Measurements from ENCODE around the gene ANKRD39. TPM values are rescaled to one million over a fixed set of nuclear protein-coding genes. Genes with fewer than 3 reads are reported as not detected.

Gene ANKRD39
- total and polyA plus RNA-seq, 3 donors from 2014 or later = 8.9 to 16.4 (median 13.9) TPM

GRCh38 chr2:96804986-96805385 lies 52.8 kb downstream of the ANKRD39 start:
- no peak for DNase-seq
- H3K4me3 ChIP-seq = no peak overlapping the region
- no peaks in the 10 kb centered on the region for H3K36me3 ChIP-seq (ENCODE audit: low read depth, missing control alignments)
- no peaks in the 10 kb centered on the region for H3K27me3 ChIP-seq
- peaks cover 4% of the 10 kb centered on the region for H3K4me1 ChIP-seq
- H3K27ac ChIP-seq = no peak overlapping the region
- intact Hi-C loops (cut with DNase I; ENCODE audit: low total_unique reads) = no loop called here
- H3K9me3 ChIP-seq = no peaks in the 10 kb centered on the region
- no peak for TF ChIP-seq CTCF (IDR thresholded peaks at IDR 0.05)
- TF ChIP-seq POLR2A (IDR thresholded peaks at IDR 0.05) = no peak

GRCh38 chr2:96802721-96803120 lies 55.1 kb downstream of the ANKRD39 start:
- no peak for DNase-seq
- intact Hi-C loops (cut with DNase I; ENCODE audit: low total_unique reads) = no loop called here

GRCh38 chr2:96801786-96802595 lies 55.8 kb downstream of the ANKRD39 start:
- no peak overlapping the region for H3K27ac ChIP-seq
- no peaks in the 10 kb centered on the region for H3K4me1 ChIP-seq
- WGBS, 2 donors = 89% methylated on average over 8 to 10 of the region's 10 CpGs
- no peak for DNase-seq
- no peaks in the 10 kb centered on the region for H3K9me3 ChIP-seq
- TF ChIP-seq POLR2A (IDR thresholded peaks at IDR 0.05) (no peak), CTCF (IDR thresholded peaks at IDR 0.05) (no peak)
- H3K27me3 ChIP-seq = no peaks in the 10 kb centered on the region
- no peak overlapping the region for H3K4me3 ChIP-seq
- no peaks in the 10 kb centered on the region for H3K36me3 ChIP-seq (ENCODE audit: low read depth, missing control alignments)
- intact Hi-C loops (cut with DNase I; ENCODE audit: low total_unique reads) = no loop called here

More at GRCh38 chr2:96802721-96803120, 55.1 kb downstream of the ANKRD39 start:
- H3K4me3 ChIP-seq = no peak overlapping the region
- TF ChIP-seq POLR2A (IDR thresholded peaks at IDR 0.05) (no peak), CTCF (IDR thresholded peaks at IDR 0.05) (no peak)
- no peak overlapping the region for H3K27ac ChIP-seq
- 93 to 96% methylated on average over 7 of the region's 7 CpGs for WGBS, 2 donors
- no peaks in the 10 kb centered on the region for H3K36me3 ChIP-seq (ENCODE audit: low read depth, missing control alignments)
- no peaks in the 10 kb centered on the region for H3K27me3 ChIP-seq
- H3K9me3 ChIP-seq = no peaks in the 10 kb centered on the region
- no peaks in the 10 kb centered on the region for H3K4me1 ChIP-seq

GRCh38 chr2:96801005-96801785 lies 56.6 kb downstream of the ANKRD39 start:
- H3K27me3 ChIP-seq = no peaks in the 10 kb centered on the region
- no peak overlapping the region for H3K27ac ChIP-seq
- TF ChIP-seq POLR2A (IDR thresholded peaks at IDR 0.05) = no peak
- peak; percentile 31 to 66 (median 55) for TF ChIP-seq CTCF (IDR thresholded peaks at IDR 0.05)
- WGBS, 2 donors = 57 to 65% methylated on average over 14 to 15 of the region's 15 CpGs
- intact Hi-C loops (cut with DNase I; ENCODE audit: low total_unique reads) = no loop called here
- H3K9me3 ChIP-seq = no peaks in the 10 kb centered on the region
- no peaks in the 10 kb centered on the region for H3K36me3 ChIP-seq (ENCODE audit: low read depth, missing control alignments)
- no peak overlapping the region for H3K4me3 ChIP-seq
- no peaks in the 10 kb centered on the region for H3K4me1 ChIP-seq
- DNase-seq = peak; percentile 75

Measured in testis (tissue), 3 donors.